Endothelial cell (in vitro differentiated cells): ENCODE measurements around the gene CBX7. TPM values are rescaled to one million over a fixed set of nuclear protein-coding genes. Genes with fewer than 3 reads are reported as not detected.

ENCODE experiments used
- DNase-seq: peaks from one replicate; pipeline ENCODE4 v3.0.0; 2021; ENCODE audit warnings: low spot score
- H3K27ac Mint-ChIP-seq: one replicate; pipeline ENCODE4 v1.8.0; 2021; ENCODE audit warnings: mixed read lengths, inconsistent platforms; ENCODE audit not compliant: unreplicated experiment
- H3K27me3 Mint-ChIP-seq: one replicate; pipeline ENCODE4 v1.8.0; 2021; ENCODE audit warnings: mild to moderate bottlenecking, moderate library complexity, mixed read lengths, inconsistent platforms; ENCODE audit not compliant: unreplicated experiment
- H3K36me3 Mint-ChIP-seq: one replicate; pipeline ENCODE4 v1.8.0; 2021; ENCODE audit warnings: mild to moderate bottlenecking, low read depth, mixed read lengths, inconsistent platforms; ENCODE audit not compliant: unreplicated experiment
- H3K4me1 Mint-ChIP-seq: one replicate; pipeline ENCODE4 v1.8.0; 2021; ENCODE audit warnings: mild to moderate bottlenecking, mixed read lengths, inconsistent platforms; ENCODE audit not compliant: unreplicated experiment
- H3K4me3 Mint-ChIP-seq: one replicate; pipeline ENCODE4 v1.8.0; 2021; ENCODE audit warnings: mild to moderate bottlenecking, mixed read lengths, inconsistent platforms; ENCODE audit not compliant: unreplicated experiment
- H3K9me3 Mint-ChIP-seq: one replicate; pipeline ENCODE4 v1.8.0; 2021; ENCODE audit warnings: mixed read lengths, inconsistent platforms; ENCODE audit not compliant: unreplicated experiment
- total RNA-seq: library from RNA; stranded (reverse); fragmentation: NEBNext Ultra II Directional; extraction: Animal tissue kit (Norgen Biotek cat#: 25700); gene quantifications from one replicate; pipeline ENCODE4 v1.2.1, GENCODE V29; 2021; ENCODE audit not compliant: unreplicated experiment
- TF ChIP-seq, protein P1 (sequence below): fragments of 200-600 bp; sonication (generic); IDR thresholded peaks from one replicate; pipeline ENCODE4 v1.5.0; 2021; ENCODE audit warnings: antibody characterized with exemption; ENCODE audit not compliant: unreplicated experiment

CBX7 gene
- total RNA-seq, 1 donor from 2014 or later, result 3.5 TPM

DNA sequence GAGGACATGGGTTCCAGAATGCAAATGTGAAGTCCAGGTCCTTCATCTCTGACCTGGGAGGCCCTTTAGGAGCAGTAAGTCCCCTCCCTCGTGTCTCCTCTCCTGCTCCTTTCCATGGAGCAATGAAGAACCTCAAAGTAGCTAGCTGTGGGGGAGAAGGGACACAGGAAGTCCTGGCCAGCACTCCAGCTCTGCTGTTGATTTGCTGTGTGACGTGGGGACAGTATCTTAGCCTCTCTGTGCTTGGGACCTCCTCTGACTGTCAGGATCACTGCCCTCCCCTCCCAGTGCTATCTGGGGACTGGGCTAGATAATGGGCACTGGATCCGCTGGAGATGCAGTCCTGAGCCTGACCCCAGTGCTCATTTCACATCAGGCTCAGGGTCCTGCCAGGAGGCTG lies 56.5 kb downstream of the CBX7 start:
- Mint-ChIP-seq H3K36me3 (no peaks in the 10 kb centered on the region), H3K4me1 (peaks cover 7% of the 10 kb centered on the region), H3K4me3 (no peak overlapping the region), H3K9me3 (no peaks in the 10 kb centered on the region), H3K27me3 (peaks cover 7% of the 10 kb centered on the region), H3K27ac (no peak overlapping the region)
- TF ChIP-seq, protein P1, sequence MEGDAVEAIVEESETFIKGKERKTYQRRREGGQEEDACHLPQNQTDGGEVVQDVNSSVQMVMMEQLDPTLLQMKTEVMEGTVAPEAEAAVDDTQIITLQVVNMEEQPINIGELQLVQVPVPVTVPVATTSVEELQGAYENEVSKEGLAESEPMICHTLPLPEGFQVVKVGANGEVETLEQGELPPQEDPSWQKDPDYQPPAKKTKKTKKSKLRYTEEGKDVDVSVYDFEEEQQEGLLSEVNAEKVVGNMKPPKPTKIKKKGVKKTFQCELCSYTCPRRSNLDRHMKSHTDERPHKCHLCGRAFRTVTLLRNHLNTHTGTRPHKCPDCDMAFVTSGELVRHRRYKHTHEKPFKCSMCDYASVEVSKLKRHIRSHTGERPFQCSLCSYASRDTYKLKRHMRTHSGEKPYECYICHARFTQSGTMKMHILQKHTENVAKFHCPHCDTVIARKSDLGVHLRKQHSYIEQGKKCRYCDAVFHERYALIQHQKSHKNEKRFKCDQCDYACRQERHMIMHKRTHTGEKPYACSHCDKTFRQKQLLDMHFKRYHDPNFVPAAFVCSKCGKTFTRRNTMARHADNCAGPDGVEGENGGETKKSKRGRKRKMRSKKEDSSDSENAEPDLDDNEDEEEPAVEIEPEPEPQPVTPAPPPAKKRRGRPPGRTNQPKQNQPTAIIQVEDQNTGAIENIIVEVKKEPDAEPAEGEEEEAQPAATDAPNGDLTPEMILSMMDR, result no peak
- no peak for DNase-seq

DNA sequence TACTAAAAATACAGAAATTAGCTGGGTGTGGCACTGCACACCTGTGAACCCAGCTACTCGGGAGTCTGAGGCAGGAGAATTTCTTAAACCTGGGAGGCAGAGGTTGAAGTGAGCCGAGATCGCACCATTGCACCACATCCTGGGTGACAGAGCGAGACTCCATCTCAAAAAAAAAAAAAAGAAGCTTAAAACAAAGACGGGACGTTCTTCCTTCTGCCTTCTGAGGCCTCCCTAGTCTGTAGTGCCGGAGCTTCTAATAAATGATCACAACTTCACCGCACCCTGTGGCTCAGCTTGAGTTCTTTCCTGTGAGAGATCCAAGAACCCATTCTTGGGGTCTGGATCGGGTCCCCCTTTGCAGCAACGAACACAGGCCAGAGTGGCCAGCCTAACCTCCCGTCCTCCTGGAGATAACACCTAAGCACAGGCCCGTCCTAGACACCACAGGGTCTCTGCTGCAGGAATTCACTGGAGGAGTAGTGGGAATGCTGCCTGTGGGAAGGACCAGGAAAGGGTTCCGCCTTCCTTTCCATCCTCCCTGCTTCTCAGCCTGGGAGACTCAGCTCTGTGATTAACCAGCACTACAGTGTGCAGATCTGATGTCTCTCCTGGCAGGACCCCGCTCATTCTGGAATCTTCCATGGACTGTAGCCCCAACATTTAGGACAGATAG lies 57.6 kb downstream of the CBX7 start:
- H3K36me3 Mint-ChIP-seq, result no peaks in the 10 kb centered on the region
- no peaks in the 10 kb centered on the region for H3K9me3 Mint-ChIP-seq
- no peak for DNase-seq
- H3K27ac Mint-ChIP-seq, result no peak overlapping the region
- H3K27me3 Mint-ChIP-seq, result peaks cover 7% of the 10 kb centered on the region
- TF ChIP-seq, protein P1, result no peak
- peaks cover 7% of the 10 kb centered on the region for H3K4me1 Mint-ChIP-seq
- H3K4me3 Mint-ChIP-seq, result no peak overlapping the region

DNA sequence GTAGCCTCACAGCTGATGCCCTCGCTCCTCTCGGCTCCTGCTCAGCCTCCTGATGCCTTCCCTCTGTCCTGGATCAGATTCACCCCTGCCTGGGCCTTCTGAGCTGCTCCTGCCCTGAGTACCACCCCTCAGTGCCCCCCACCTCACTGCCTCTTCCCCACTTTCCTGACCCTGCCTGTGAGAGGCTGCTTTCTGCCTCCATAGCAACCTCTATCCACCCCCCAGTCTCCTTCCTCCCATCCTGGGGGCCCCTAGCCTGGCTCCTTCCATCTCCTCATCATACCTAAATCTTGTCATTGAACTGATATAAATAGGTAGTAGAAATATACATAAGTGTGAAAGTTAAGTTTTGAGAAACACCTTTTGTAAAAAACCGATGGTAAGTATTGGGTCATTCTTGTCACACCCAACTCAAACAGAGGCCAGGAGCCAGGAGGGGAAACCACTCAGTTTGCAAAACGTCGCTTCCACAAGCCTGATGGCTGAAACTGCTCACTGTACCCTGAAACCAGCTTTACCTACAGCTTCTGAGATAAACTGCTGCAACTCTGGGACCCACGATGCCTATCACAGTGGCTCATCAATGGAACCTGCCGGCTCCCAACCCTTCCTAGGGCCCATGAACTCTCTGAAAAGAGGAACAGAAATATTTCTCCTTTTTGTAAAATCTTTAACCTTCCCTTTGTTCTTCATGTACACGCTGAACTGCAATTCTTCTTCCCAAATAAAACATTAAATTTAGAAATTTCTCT lies 60.2 kb downstream of the CBX7 start:
- TF ChIP-seq, protein P1, result no peak
- no peaks in the 10 kb centered on the region for H3K36me3 Mint-ChIP-seq
- peaks cover 6% of the 10 kb centered on the region for H3K4me1 Mint-ChIP-seq
- no peak for DNase-seq
- no peaks in the 10 kb centered on the region for H3K9me3 Mint-ChIP-seq
- no peak overlapping the region for H3K4me3 Mint-ChIP-seq
- peaks cover 8% of the 10 kb centered on the region for H3K27me3 Mint-ChIP-seq
- peak overlapping the region; percentile 53 for H3K27ac Mint-ChIP-seq

DNA sequence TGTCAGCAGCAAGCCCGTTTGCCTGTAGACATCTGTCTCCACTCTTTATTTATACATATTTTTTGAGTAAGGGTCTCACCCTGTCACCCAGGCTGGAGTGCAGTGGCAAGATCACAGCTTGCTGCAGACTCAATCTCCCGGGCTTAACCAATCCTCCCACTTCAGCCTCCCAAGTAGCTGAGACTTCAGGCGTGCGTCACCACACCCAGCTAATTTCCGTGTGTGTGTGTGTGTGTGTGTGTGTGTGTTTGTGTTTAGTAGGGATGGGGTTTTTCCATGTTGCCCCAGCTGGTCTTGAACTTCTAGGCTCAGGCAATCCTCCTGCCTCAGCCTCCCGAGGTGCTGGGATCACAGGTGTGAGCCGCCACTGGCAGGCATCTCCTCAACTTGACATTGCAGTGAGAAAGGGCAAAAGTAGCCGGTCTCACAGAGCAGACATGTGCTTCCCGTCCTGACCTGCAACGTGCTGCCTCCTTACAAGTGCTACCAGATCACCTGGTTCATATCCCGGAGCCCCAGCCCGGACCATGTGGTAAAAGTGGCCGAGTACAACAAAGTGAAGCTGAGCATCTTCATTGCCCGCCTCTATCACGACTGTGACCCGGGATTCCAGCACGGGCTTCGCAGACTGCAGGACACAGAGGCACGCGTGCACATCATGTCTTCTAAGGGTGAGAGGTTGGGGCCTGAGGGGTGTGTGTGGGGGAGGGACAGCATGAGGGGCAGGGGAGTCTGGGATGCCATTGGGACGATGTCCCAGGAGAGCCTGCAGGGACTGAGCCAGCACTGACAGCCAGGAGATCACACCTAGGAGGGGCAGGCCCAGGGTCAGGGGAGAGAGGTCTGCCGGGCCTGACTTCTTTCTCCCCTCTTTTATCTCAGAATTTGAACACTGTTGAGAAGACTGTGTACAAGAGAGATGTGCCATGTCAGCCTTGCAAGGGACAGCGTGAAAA lies 61.1 kb downstream of the CBX7 start:
- no peak for DNase-seq

More for the DNA sequence above, 61.1 kb downstream of the CBX7 start:
- Mint-ChIP-seq H3K27ac (no peak overlapping the region), H3K36me3 (no peaks in the 10 kb centered on the region), H3K9me3 (no peaks in the 10 kb centered on the region), H3K27me3 (peaks cover 10% of the 10 kb centered on the region), H3K4me3 (no peak overlapping the region), H3K4me1 (peaks cover 4% of the 10 kb centered on the region)
- TF ChIP-seq, protein P1, result no peak
